HepG2 (cell line): ENCODE results near the gene EYA2. TPM values are rescaled to one million over a fixed set of nuclear protein-coding genes. Genes with fewer than 3 reads are reported as not detected.

Experiments used
- AGO1 ChIP-seq: fragments of 200-400 bp; formaldehyde crosslinking; IDR thresholded peaks from 2 replicates; pipeline ENCODE4 v1.6.1; 2017; ENCODE audit warnings: mild to moderate bottlenecking, low read depth, low read length, moderate library complexity; ENCODE audit not compliant: poor library complexity, severe bottlenecking
- GPN1 ChIP-seq: sonication (generic); formaldehyde crosslinking; IDR thresholded peaks from 2 replicates; pipeline ENCODE4 v1.5.1; 2020; ENCODE audit warnings: missing genetic modification reagents, borderline replicate concordance
- KLF6 ChIP-seq: IDR thresholded peaks from 2 replicates; pipeline ENCODE4 v1.8.0; 2016; ENCODE audit warnings: missing biosample characterization, missing genetic modification reagents
- NCOA2 ChIP-seq: sonication (generic); formaldehyde crosslinking; IDR thresholded peaks from 2 replicates; pipeline ENCODE4 v1.8.0; 2022; ENCODE audit warnings: inconsistent platforms
- PPARG ChIP-seq: conservative IDR thresholded peaks from 2 replicates; pipeline ENCODE4 v1.6.1; 2016; ENCODE audit warnings: missing biosample characterization, missing genetic modification reagents
- SIN3A ChIP-seq: IDR thresholded peaks from 2 replicates; pipeline ENCODE4 v1.6.1; 2011; ENCODE audit warnings: low read depth, mild to moderate bottlenecking, control low read depth, low read length, borderline replicate concordance
- SOX6 ChIP-seq, 2 experiments: fragments of 450-650 bp in 1 of 2; sonication (generic) in 1 of 2; formaldehyde crosslinking in 1 of 2; IDR thresholded peaks; 2 replicates each; pipeline versions ENCODE4 v1.4.0 to v1.6.1; 2017 to 2020; ENCODE audit warnings: antibody characterized with exemption in 1 of 2, mild to moderate bottlenecking in 1 of 2, missing genetic modification reagents in 1 of 2
- STAG1 ChIP-seq: sonication (generic); formaldehyde crosslinking; IDR thresholded peaks from 2 replicates; pipeline ENCODE4 v1.4.0; 2020; ENCODE audit warnings: missing genetic modification reagents
- STAT5B ChIP-seq: sonication (generic); formaldehyde crosslinking; IDR thresholded peaks from 2 replicates; pipeline ENCODE4 v1.4.0; 2020; ENCODE audit warnings: missing genetic modification reagents
- ZNF20 ChIP-seq: sonication (generic); formaldehyde crosslinking; IDR thresholded peaks from 2 replicates; pipeline ENCODE4 v1.4.0; 2020; ENCODE audit warnings: mild to moderate bottlenecking, moderate library complexity, missing genetic modification reagents
- ZNF549 ChIP-seq: sonication (generic); formaldehyde crosslinking; IDR thresholded peaks from 2 replicates; pipeline ENCODE4 v1.5.0; 2020; ENCODE audit warnings: missing genetic modification reagents
- ZNF552 ChIP-seq: sonication (generic); formaldehyde crosslinking; IDR thresholded peaks from 2 replicates; pipeline ENCODE4 v1.9.0; 2022; ENCODE audit warnings: missing genetic modification reagents, mild to moderate bottlenecking, borderline replicate concordance
- ZNF570 ChIP-seq: sonication (generic); formaldehyde crosslinking; IDR thresholded peaks from 2 replicates; pipeline ENCODE4 v1.4.0; 2020; ENCODE audit warnings: mild to moderate bottlenecking, missing genetic modification reagents, borderline replicate concordance
- ZNF670 ChIP-seq: sonication (generic); formaldehyde crosslinking; IDR thresholded peaks from 2 replicates; pipeline ENCODE4 v1.8.0; 2022; ENCODE audit warnings: mild to moderate bottlenecking, missing genetic modification reagents, borderline replicate concordance
- polyA plus RNA-seq, 8 experiments: library from polyadenylated mRNA; depleted of rRNA in 3 of 8; stranded (reverse) in 7 of 8; unstranded in 1 of 8; fragments of >200 nt; fragmentation: Illumina TruSeq in 4 of 8; extraction: Trizol in 4 of 8; gene quantifications; 2 replicates each; pipeline versions ENCODE4 v1.2.1 to v1.2.3, GENCODE V29; 2011 to 2016; ENCODE audit warnings: low read depth in 4 of 8, missing spikeins in 1 of 8, mixed read lengths in 1 of 8; ENCODE audit not compliant: insufficient read depth in 1 of 8
- total RNA-seq, 5 experiments: library from RNA; depleted of rRNA; stranded (reverse); fragments of >200 nt; fragmentation: Illumina TruSeq; extraction: Trizol; gene quantifications; 2 replicates each; pipeline ENCODE4 v1.2.3, GENCODE V29; 2016; ENCODE audit warnings: low read depth in 1 of 5
- TF ChIP-seq, protein P1 (sequence below): sonication (generic); formaldehyde crosslinking; IDR thresholded peaks from 2 replicates; pipeline ENCODE4 v1.5.1; 2020; ENCODE audit warnings: missing genetic modification reagents, mild to moderate bottlenecking, borderline replicate concordance
- TF ChIP-seq, protein P2 (sequence below): sonication (generic); formaldehyde crosslinking; conservative IDR thresholded peaks from 2 replicates; pipeline ENCODE4 v1.5.0; 2020; ENCODE audit warnings: missing genetic modification reagents
- TF ChIP-seq, protein P3 (sequence below): sonication (generic); formaldehyde crosslinking; conservative IDR thresholded peaks from 2 replicates; pipeline ENCODE4 v1.4.0; 2020; ENCODE audit warnings: missing genetic modification reagents
- TF ChIP-seq, protein P4 (sequence below): sonication (generic); formaldehyde crosslinking; IDR thresholded peaks from 2 replicates; pipeline ENCODE4 v1.5.0; 2020; ENCODE audit warnings: missing genetic modification reagents
- TF ChIP-seq, protein P5 (sequence below): IDR thresholded peaks from 2 replicates; pipeline ENCODE4 v1.6.1; 2016; ENCODE audit warnings: low read depth, control low read depth
- TF ChIP-seq, protein P6 (sequence below): sonication (generic); formaldehyde crosslinking; IDR thresholded peaks from 2 replicates; pipeline ENCODE4 v1.4.0; 2020; ENCODE audit warnings: missing genetic modification reagents
- TF ChIP-seq, protein P7 (sequence below): IDR thresholded peaks from 2 replicates; pipeline ENCODE4 v1.6.1; 2016; ENCODE audit warnings: control low read depth

The EYA2 gene
- total and polyA plus RNA-seq, 2 of the 13 experiments (the other 11 are each of a cell fraction or from before 2014, with no cell fraction given): not detected

DNA sequence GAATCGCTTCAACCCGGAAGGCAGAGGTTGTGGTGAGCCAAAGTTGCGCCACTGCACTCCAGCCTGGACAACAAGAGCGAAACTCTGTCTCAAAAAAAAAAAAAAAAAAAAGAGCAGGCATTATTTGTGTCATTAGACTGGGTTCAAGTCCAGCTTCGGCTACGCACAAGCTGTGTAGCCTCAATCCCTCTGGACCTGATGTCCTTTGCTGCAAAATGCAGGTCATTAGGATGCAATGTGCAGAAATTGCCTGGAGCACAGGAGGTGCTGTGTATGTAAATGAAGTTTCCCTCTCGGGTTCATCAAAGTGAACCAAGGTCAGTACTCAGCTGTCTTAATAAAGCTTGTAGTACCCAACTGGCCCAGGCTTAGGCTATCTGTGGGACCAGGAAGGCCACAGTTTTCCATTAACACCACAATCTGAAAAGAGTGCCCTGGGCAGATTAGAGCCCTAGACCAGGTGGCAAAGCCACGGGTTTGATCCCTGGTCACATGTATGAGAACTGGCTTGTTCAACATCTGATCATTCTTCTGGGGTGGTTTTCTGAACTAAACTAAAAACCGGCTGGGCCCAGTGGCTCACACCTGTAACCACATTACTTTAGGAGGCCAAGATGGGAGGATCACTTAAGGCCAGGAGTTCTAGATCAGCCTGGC, 306.6 kb downstream of the EYA2 start (continued):
- TF ChIP-seq, protein P1, sequence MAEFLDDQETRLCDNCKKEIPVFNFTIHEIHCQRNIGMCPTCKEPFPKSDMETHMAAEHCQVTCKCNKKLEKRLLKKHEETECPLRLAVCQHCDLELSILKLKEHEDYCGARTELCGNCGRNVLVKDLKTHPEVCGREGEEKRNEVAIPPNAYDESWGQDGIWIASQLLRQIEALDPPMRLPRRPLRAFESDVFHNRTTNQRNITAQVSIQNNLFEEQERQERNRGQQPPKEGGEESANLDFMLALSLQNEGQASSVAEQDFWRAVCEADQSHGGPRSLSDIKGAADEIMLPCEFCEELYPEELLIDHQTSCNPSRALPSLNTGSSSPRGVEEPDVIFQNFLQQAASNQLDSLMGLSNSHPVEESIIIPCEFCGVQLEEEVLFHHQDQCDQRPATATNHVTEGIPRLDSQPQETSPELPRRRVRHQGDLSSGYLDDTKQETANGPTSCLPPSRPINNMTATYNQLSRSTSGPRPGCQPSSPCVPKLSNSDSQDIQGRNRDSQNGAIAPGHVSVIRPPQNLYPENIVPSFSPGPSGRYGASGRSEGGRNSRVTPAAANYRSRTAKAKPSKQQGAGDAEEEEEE (CRISPR knock-in tag): no peak
- TF ChIP-seq, protein P2, sequence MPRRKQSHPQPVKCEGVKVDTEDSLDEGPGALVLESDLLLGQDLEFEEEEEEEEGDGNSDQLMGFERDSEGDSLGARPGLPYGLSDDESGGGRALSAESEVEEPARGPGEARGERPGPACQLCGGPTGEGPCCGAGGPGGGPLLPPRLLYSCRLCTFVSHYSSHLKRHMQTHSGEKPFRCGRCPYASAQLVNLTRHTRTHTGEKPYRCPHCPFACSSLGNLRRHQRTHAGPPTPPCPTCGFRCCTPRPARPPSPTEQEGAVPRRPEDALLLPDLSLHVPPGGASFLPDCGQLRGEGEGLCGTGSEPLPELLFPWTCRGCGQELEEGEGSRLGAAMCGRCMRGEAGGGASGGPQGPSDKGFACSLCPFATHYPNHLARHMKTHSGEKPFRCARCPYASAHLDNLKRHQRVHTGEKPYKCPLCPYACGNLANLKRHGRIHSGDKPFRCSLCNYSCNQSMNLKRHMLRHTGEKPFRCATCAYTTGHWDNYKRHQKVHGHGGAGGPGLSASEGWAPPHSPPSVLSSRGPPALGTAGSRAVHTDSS: no peak
- TF ChIP-seq, protein P3, sequence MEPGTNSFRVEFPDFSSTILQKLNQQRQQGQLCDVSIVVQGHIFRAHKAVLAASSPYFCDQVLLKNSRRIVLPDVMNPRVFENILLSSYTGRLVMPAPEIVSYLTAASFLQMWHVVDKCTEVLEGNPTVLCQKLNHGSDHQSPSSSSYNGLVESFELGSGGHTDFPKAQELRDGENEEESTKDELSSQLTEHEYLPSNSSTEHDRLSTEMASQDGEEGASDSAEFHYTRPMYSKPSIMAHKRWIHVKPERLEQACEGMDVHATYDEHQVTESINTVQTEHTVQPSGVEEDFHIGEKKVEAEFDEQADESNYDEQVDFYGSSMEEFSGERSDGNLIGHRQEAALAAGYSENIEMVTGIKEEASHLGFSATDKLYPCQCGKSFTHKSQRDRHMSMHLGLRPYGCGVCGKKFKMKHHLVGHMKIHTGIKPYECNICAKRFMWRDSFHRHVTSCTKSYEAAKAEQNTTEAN: no peak
- TF ChIP-seq STAG1 (CRISPR knock-in tag) (no peak), SIN3A (no peak), SOX6 (IDR thresholded peaks at IDR 0.05) (no peak), SOX6 (CRISPR knock-in tag; IDR thresholded peaks at IDR 0.05) (peak; percentile 6), ZNF549 (CRISPR knock-in tag) (no peak), PPARG (CRISPR knock-in tag) (no peak), NCOA2 (CRISPR knock-in tag) (0 out of 2 replicates have a peak, but pooled peaks have one; percentile 6), AGO1 (no peak), ZNF552 (no peak), ZNF570 (CRISPR knock-in tag) (no peak), KLF6 (0 out of 2 replicates have a peak, but pooled peaks have one; percentile 9), ZNF20 (peak; percentile 57; the same call in 1 of the 2 replicates), STAT5B (CRISPR knock-in tag) (no peak), ZNF670 (CRISPR knock-in tag) (0 out of 2 replicates have a peak, but pooled peaks have one; percentile 23), GPN1 (no peak)
- TF ChIP-seq, protein P4, sequence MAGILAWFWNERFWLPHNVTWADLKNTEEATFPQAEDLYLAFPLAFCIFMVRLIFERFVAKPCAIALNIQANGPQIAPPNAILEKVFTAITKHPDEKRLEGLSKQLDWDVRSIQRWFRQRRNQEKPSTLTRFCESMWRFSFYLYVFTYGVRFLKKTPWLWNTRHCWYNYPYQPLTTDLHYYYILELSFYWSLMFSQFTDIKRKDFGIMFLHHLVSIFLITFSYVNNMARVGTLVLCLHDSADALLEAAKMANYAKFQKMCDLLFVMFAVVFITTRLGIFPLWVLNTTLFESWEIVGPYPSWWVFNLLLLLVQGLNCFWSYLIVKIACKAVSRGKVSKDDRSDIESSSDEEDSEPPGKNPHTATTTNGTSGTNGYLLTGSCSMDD (CRISPR knock-in tag): no peak
- TF ChIP-seq, protein P5, sequence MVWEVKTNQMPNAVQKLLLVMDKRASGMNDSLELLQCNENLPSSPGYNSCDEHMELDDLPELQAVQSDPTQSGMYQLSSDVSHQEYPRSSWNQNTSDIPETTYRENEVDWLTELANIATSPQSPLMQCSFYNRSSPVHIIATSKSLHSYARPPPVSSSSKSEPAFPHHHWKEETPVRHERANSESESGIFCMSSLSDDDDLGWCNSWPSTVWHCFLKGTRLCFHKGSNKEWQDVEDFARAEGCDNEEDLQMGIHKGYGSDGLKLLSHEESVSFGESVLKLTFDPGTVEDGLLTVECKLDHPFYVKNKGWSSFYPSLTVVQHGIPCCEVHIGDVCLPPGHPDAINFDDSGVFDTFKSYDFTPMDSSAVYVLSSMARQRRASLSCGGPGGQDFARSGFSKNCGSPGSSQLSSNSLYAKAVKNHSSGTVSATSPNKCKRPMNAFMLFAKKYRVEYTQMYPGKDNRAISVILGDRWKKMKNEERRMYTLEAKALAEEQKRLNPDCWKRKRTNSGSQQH (CRISPR knock-in tag): peak; percentile 24; the same call in 1 of the 2 replicates
- TF ChIP-seq, protein P6, sequence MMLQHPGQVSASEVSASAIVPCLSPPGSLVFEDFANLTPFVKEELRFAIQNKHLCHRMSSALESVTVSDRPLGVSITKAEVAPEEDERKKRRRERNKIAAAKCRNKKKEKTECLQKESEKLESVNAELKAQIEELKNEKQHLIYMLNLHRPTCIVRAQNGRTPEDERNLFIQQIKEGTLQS (CRISPR knock-in tag): no peak
- TF ChIP-seq, protein P7, sequence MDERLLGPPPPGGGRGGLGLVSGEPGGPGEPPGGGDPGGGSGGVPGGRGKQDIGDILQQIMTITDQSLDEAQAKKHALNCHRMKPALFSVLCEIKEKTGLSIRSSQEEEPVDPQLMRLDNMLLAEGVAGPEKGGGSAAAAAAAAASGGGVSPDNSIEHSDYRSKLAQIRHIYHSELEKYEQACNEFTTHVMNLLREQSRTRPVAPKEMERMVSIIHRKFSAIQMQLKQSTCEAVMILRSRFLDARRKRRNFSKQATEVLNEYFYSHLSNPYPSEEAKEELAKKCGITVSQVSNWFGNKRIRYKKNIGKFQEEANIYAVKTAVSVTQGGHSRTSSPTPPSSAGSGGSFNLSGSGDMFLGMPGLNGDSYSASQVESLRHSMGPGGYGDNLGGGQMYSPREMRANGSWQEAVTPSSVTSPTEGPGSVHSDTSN: no peak
